GM23248 (cell line): Measurements from ENCODE around the gene P4HA3. TPM values are rescaled to one million over a fixed set of nuclear protein-coding genes. Genes with fewer than 3 reads are reported as not detected.

Source experiments
- DNase-seq: peaks from one replicate; pipeline ENCODE4 v3.0.0-alpha.2; 2015
- H2AFZ ChIP-seq: fragments of 200-600 bp; sonication (generic); 2 replicates; pipeline ENCODE4 v1.6.1; 2016; ENCODE audit warnings: antibody characterized with exemption
- H3F3A ChIP-seq: fragments of 200-600 bp; sonication (generic); 2 replicates; pipeline ENCODE4 v1.6.1; 2016; ENCODE audit warnings: mild to moderate bottlenecking, antibody characterized with exemption, mixed run types; ENCODE audit not compliant: insufficient read depth
- H3K27ac ChIP-seq: fragments of 200-600 bp; sonication (generic); 2 replicates; pipeline ENCODE4 v1.5.1; 2016; ENCODE audit warnings: mild to moderate bottlenecking
- H3K27me3 ChIP-seq: fragments of 200-600 bp; sonication (generic); replicated peaks from 2 replicates; pipeline ENCODE4 v1.6.1; 2016; ENCODE audit warnings: mild to moderate bottlenecking; ENCODE audit not compliant: insufficient read depth
- H3K36me3 ChIP-seq: fragments of 200-600 bp; sonication (generic); 2 replicates; pipeline ENCODE4 v1.6.1; 2016; ENCODE audit warnings: low read depth, mild to moderate bottlenecking
- H3K4me1 ChIP-seq: fragments of 200-600 bp; sonication (generic); 2 replicates; pipeline ENCODE4 v1.6.1; 2016; ENCODE audit warnings: mild to moderate bottlenecking; ENCODE audit not compliant: insufficient read depth
- H3K4me2 ChIP-seq: fragments of 200-600 bp; sonication (generic); one replicate; pipeline ENCODE4 v1.6.1; 2016; ENCODE audit warnings: mild to moderate bottlenecking; ENCODE audit not compliant: unreplicated experiment
- H3K4me3 ChIP-seq: fragments of 200-600 bp; sonication (generic); 2 replicates; pipeline ENCODE4 v1.5.1; 2016; ENCODE audit warnings: mild to moderate bottlenecking
- H3K79me2 ChIP-seq: fragments of 200-600 bp; sonication (generic); 2 replicates; pipeline ENCODE4 v1.6.1; 2016; ENCODE audit warnings: mild to moderate bottlenecking; ENCODE audit not compliant: insufficient read depth
- H3K9ac ChIP-seq: fragments of 200-600 bp; sonication (generic); 2 replicates; pipeline ENCODE4 v1.6.1; 2016; ENCODE audit warnings: mild to moderate bottlenecking
- H3K9me2 ChIP-seq: fragments of 200-600 bp; sonication (generic); 2 replicates; pipeline ENCODE4 v1.6.1; 2016; ENCODE audit warnings: mixed run types, mild to moderate bottlenecking, moderate library complexity; ENCODE audit not compliant: insufficient read depth
- H3K9me3 ChIP-seq: fragments of 200-600 bp; sonication (generic); one replicate; pipeline ENCODE4 v1.6.1; 2017; ENCODE audit warnings: low read depth
- H4K20me1 ChIP-seq: fragments of 200-600 bp; sonication (generic); 2 replicates; pipeline ENCODE4 v1.6.0; 2016; ENCODE audit not compliant: insufficient read depth
- EZH2 ChIP-seq: fragments of 200-600 bp; sonication (generic); IDR thresholded peaks from 2 replicates; pipeline ENCODE4 v1.6.1; 2018; ENCODE audit warnings: antibody characterized with exemption, mild to moderate bottlenecking; ENCODE audit not compliant: insufficient read depth, poor library complexity, severe bottlenecking
- EZH2phosphoT487 ChIP-seq: fragments of 200-600 bp; sonication (generic); IDR thresholded peaks from 2 replicates; pipeline ENCODE4 v1.6.1; 2018; ENCODE audit warnings: antibody characterized with exemption, moderate library complexity, mild to moderate bottlenecking, low read depth; ENCODE audit not compliant: insufficient read depth
- WGBS, 2 experiments: methylation state at CpG; one replicate each; pipeline ENCODE4 v1.1.6; 2015 to 2017; ENCODE audit warnings: low lambda C conversion rate in 2 of 2, low coverage in 1 of 2; ENCODE audit errors: missing lambda C conversion rate in 2 of 2; 5-methylcytosine and 5-hydroxymethylcytosine counted together
- in situ Hi-C: fragments of 300-500 bp; cut with MboI; formaldehyde crosslinking; loops from 2 replicates; pipeline ENCODE4 v1.15.0; 2020
- polyA plus RNA-seq: library from polyadenylated mRNA; unstranded; fragments of >200 nt; fragmentation: Nextera tagmentation; extraction: Ambion mirVana; gene quantifications from 2 replicates; pipeline ENCODE4 v1.2.1, GENCODE V29; 2016
- small RNA-seq: library from RNA; depleted of rRNA; stranded (forward); fragments of <200 nt; gene quantifications from one replicate; pipeline ENCODE3, GENCODE V24; 2014; ENCODE audit warnings: low read depth, low replicate concordance
- total RNA-seq: library from RNA; depleted of rRNA; stranded (reverse); fragments of >200 nt; shearing (Covaris generic); gene quantifications from 2 replicates; pipeline ENCODE4 v1.2.3, GENCODE V29; 2014; rRNA removed

Gene P4HA3
- total and polyA plus RNA-seq, 2 experiments from 2014 or later: 26.4 to 30.6 TPM

DNA sequence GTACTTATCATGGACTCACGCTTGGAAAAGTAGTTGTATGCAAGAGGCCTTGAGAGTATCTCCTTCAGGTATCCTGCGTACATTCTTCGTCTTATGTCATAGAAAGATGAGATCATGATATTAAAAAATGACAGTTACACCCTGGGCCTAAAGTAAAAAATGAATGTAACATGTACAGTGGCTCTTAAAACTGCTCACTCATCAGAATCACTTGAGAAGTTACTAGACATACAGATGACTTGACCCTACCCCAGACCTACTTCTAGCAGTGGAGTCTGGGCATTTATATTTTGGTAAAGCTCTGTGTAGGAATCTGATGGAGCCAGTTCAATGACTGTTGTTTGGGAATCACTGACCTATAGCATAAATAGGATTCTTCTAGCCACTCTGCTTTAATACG lies 85.9 kb downstream of the P4HA3 start:
- Histone ChIP-seq H3F3A (no peaks in the 10 kb centered on the region), H3K36me3 (peaks cover 6% of the 10 kb centered on the region)
- WGBS, 2 experiments: 98 to 99% methylated on average over 4 of the region's 4 CpGs

DNA sequence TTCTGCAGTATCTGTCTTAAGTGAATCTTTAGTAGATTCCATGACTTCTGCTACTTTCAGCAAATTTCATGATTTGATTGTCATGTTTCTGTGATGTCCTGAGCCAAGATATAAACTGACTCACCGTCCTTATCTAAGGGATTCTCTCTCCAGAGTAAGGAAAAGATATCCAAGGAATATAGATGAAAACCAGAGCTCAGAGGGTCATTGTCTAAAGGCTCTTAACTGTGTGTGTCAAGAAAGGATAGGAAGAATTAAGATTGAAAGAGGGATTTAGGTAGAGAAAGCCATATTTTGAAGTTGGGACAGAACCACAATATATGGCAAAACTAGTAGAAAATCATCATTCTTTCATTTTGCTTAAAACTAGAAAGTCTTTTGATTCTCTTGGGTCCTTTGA lies 89.6 kb downstream of the P4HA3 start:
- peaks cover 5% of the 10 kb centered on the region; the same call in 1 of the 2 replicates for H3K36me3 ChIP-seq
- TF ChIP-seq EZH2phosphoT487 (no peak), EZH2 (no peak)
- H3K4me1 ChIP-seq: no peaks in the 10 kb centered on the region
- in situ Hi-C loops: no loop called here
- H3F3A ChIP-seq: 0 out of 2 replicates have a peak, but pooled peaks cover 13% of the 10 kb centered on the region
- peaks cover 13% of the 10 kb centered on the region; the same call in 1 of the 2 replicates for H3K79me2 ChIP-seq
- H3K4me2 ChIP-seq: no peak overlapping the region
- no peak for DNase-seq
- WGBS, 2 experiments: 56 to 57% methylated on average over 1 of the region's 1 CpG
- no peak overlapping the region for H3K27ac ChIP-seq
- no peaks in the 10 kb centered on the region for H4K20me1 ChIP-seq
- no peak overlapping the region for H3K9ac ChIP-seq
- peaks cover 7% of the 10 kb centered on the region; the same call in 1 of the 2 replicates for H3K9me2 ChIP-seq
- H3K9me3 ChIP-seq: no peaks in the 10 kb centered on the region
- no peak overlapping the region for H2AFZ ChIP-seq
- no peak overlapping the region for H3K4me3 ChIP-seq
- H3K27me3 ChIP-seq: no peaks in the 10 kb centered on the region

More for the DNA sequence above, 85.9 kb downstream of the P4HA3 start:
- Histone ChIP-seq H4K20me1 (no peaks in the 10 kb centered on the region), H3K9ac (no peak overlapping the region), H3K4me2 (no peak overlapping the region), H3K4me1 (no peaks in the 10 kb centered on the region), H3K27me3 (no peaks in the 10 kb centered on the region), H3K9me2 (no peaks in the 10 kb centered on the region), H3K27ac (no peak overlapping the region), H3K4me3 (no peak overlapping the region), H3K79me2 (peaks cover 22% of the 10 kb centered on the region), H3K9me3 (no peaks in the 10 kb centered on the region), H2AFZ (no peak overlapping the region)
- no peak for DNase-seq
- no peak for TF ChIP-seq EZH2
- no peak for TF ChIP-seq EZH2phosphoT487
- in situ Hi-C loops: no loop called here

- no peak for TF ChIP-seq EZH2phosphoT487
- TF ChIP-seq EZH2: no peak
- H3K27ac ChIP-seq: no peak overlapping the region
Measured at GRCh38 chr11:74220376-74220775, 91.1 kb downstream of the P4HA3 start.

More at GRCh38 chr11:74220376-74220775, 91.1 kb downstream of the P4HA3 start:
- H3K36me3 ChIP-seq: peaks cover 14% of the 10 kb centered on the region; the same call in 1 of the 2 replicates
- peaks cover 11% of the 10 kb centered on the region; the same call in 1 of the 2 replicates for H3K9me2 ChIP-seq
- no peaks in the 10 kb centered on the region for H3K4me1 ChIP-seq
- H3K79me2 ChIP-seq: peaks cover 6% of the 10 kb centered on the region; the same call in 1 of the 2 replicates
- in situ Hi-C loops: no loop called here
- H3K27me3 ChIP-seq: no peaks in the 10 kb centered on the region
- 94 to 100% methylated on average over 1 of the region's 1 CpG for WGBS, 2 experiments
- H4K20me1 ChIP-seq: no peaks in the 10 kb centered on the region
- H3F3A ChIP-seq: 0 out of 2 replicates have a peak, but pooled peaks cover 13% of the 10 kb centered on the region
- no peaks in the 10 kb centered on the region for H3K9me3 ChIP-seq
- H2AFZ ChIP-seq: no peak overlapping the region
- H3K4me3 ChIP-seq: no peak overlapping the region
- no peak overlapping the region for H3K4me2 ChIP-seq
- no peak overlapping the region for H3K9ac ChIP-seq
- peak; percentile 2 for DNase-seq

Small RNAs within 50 kb of the gene (small RNA-seq; reads per million reads assigned to genes)
- gene RF00409: not detected

Other genes with a start within 250 kb of the P4HA3 start
- gene C2CD3, start 140.6 kb downstream of the P4HA3 start, total RNA-seq: 9.2 and 29.6 TPM in 2 replicates
- 6.9 and 7.3 TPM in 2 replicates for gene C2CD3, start 140.6 kb downstream of the P4HA3 start, polyA plus RNA-seq
- gene PPME1, start 140.4 kb downstream of the P4HA3 start, total RNA-seq: 41.5 and 43.6 TPM in 2 replicates
- gene PPME1, start 140.4 kb downstream of the P4HA3 start, polyA plus RNA-seq: 62.1 and 63.5 TPM in 2 replicates
- 4.6 and 5.2 TPM in 2 replicates for gene PGM2L1, start 86.8 kb upstream of the P4HA3 start, total RNA-seq
- gene PGM2L1, start 86.8 kb upstream of the P4HA3 start, polyA plus RNA-seq: 4.7 and 5.1 TPM in 2 replicates
- 0.11 TPM in 1 of 2 replicates, not detected in the other for gene KCNE3, start 155.9 kb upstream of the P4HA3 start, total RNA-seq
- gene KCNE3, start 155.9 kb upstream of the P4HA3 start, polyA plus RNA-seq: 0.24 and 0.38 TPM in 2 replicates
- 2.1 and 2.4 TPM in 2 replicates for gene LIPT2, start 182.1 kb upstream of the P4HA3 start, total RNA-seq
- gene LIPT2, start 182.1 kb upstream of the P4HA3 start, polyA plus RNA-seq: 1.5 and 1.6 TPM in 2 replicates